ENCODE results near the gene UQCRQ. TPM values are rescaled to one million over a fixed set of nuclear protein-coding genes. Genes with fewer than 3 reads are reported as not detected.
A peak's percentile ranks its signal among the peaks of the same experiment; 100 is the strongest.
"Not testable (repeated sequence)": the region's sequence is repeated elsewhere in the genome, so short reads cannot be mapped to it uniquely, and the experiment has no call there.

Gene UQCRQ
- total RNA-seq, 2 experiments from 2014 or later, result 652 to 654 TPM

GRCh38 chr5:132849347-132849746 is 17.1 kb upstream of the UQCRQ start:
- Mint-ChIP-seq H3K36me3 (no peaks in the 10 kb centered on the region), H3K27ac (no peak overlapping the region), H3K4me3 (no peak overlapping the region), H3K27me3 (no peaks in the 10 kb centered on the region), H3K4me1 (no peaks in the 10 kb centered on the region), H3K9me3 (no peaks in the 10 kb centered on the region)
- DNase-seq, result no peak

- Mint-ChIP-seq H3K27me3 (no peaks in the 10 kb centered on the region), H3K4me3 (no peak overlapping the region), H3K27ac (no peak overlapping the region), H3K4me1 (no peaks in the 10 kb centered on the region), H3K36me3 (no peaks in the 10 kb centered on the region), H3K9me3 (no peaks in the 10 kb centered on the region)
- no peak for DNase-seq
Measured at GRCh38 chr5:132850066-132850465, 16.4 kb upstream of the UQCRQ start.

GRCh38 chr5:132853323-132853722 is 13.1 kb upstream of the UQCRQ start:
- no peak overlapping the region for H3K27ac Mint-ChIP-seq
- DNase-seq, result no peak
- H3K4me3 Mint-ChIP-seq, result no peak overlapping the region
- no peaks in the 10 kb centered on the region for H3K9me3 Mint-ChIP-seq
- H3K4me1 Mint-ChIP-seq, result no peaks in the 10 kb centered on the region
- H3K36me3 Mint-ChIP-seq, result no peaks in the 10 kb centered on the region
- H3K27me3 Mint-ChIP-seq, result peaks cover 4% of the 10 kb centered on the region

GRCh38 chr5:132853790-132854189 is 12.7 kb upstream of the UQCRQ start:
- H3K27ac Mint-ChIP-seq, result no peak overlapping the region

GRCh38 chr5:132854301-132854700 is 12.1 kb upstream of the UQCRQ start:
- DNase-seq, result no peak
- Mint-ChIP-seq H3K4me3 (no peak overlapping the region), H3K4me1 (no peaks in the 10 kb centered on the region), H3K27ac (no peak overlapping the region), H3K36me3 (no peaks in the 10 kb centered on the region), H3K27me3 (peaks cover 4% of the 10 kb centered on the region), H3K9me3 (no peaks in the 10 kb centered on the region)

More at GRCh38 chr5:132853790-132854189, 12.7 kb upstream of the UQCRQ start:
- Mint-ChIP-seq H3K9me3 (no peaks in the 10 kb centered on the region), H3K4me3 (no peak overlapping the region), H3K4me1 (no peaks in the 10 kb centered on the region), H3K27me3 (peaks cover 4% of the 10 kb centered on the region), H3K36me3 (no peaks in the 10 kb centered on the region)
- no peak for DNase-seq

- not testable (repeated sequence) for H3K4me1 Mint-ChIP-seq, H3K4me3 Mint-ChIP-seq, H3K9me3 Mint-ChIP-seq, H3K36me3 Mint-ChIP-seq, H3K27me3 Mint-ChIP-seq, DNase-seq, H3K27ac Mint-ChIP-seq
Measured at GRCh38 chr5:132854992-132855391, 11.4 kb upstream of the UQCRQ start.

- Mint-ChIP-seq H3K27ac (no peak overlapping the region), H3K4me3 (no peak overlapping the region), H3K9me3 (no peaks in the 10 kb centered on the region), H3K27me3 (peaks cover 4% of the 10 kb centered on the region), H3K4me1 (no peaks in the 10 kb centered on the region), H3K36me3 (no peaks in the 10 kb centered on the region)
- no peak for DNase-seq
Measured at GRCh38 chr5:132856011-132856410, 10.4 kb upstream of the UQCRQ start.

GRCh38 chr5:132859889-132860437 is 6.5 kb upstream of the UQCRQ start:
- Mint-ChIP-seq H3K27ac (no peak overlapping the region), H3K4me1 (no peaks in the 10 kb centered on the region), H3K9me3 (no peaks in the 10 kb centered on the region), H3K36me3 (no peaks in the 10 kb centered on the region), H3K27me3 (peaks cover 4% of the 10 kb centered on the region), H3K4me3 (no peak overlapping the region)
- DNase-seq, result no peak

- H3K9me3 Mint-ChIP-seq, result no peaks in the 10 kb centered on the region
- H3K27me3 Mint-ChIP-seq, result peaks cover 4% of the 10 kb centered on the region
- no peaks in the 10 kb centered on the region for H3K36me3 Mint-ChIP-seq
- peaks cover 5% of the 10 kb centered on the region for H3K4me1 Mint-ChIP-seq
- H3K4me3 Mint-ChIP-seq, result no peak overlapping the region
- no peak overlapping the region for H3K27ac Mint-ChIP-seq
- no peak for DNase-seq
Measured at GRCh38 chr5:132860742-132861141, 5.7 kb upstream of the UQCRQ start.

- no peak for DNase-seq
- H3K36me3 Mint-ChIP-seq, result peaks cover 31% of the 10 kb centered on the region
- H3K9me3 Mint-ChIP-seq, result no peaks in the 10 kb centered on the region
- peaks cover 37% of the 10 kb centered on the region for H3K4me1 Mint-ChIP-seq
- H3K4me3 Mint-ChIP-seq, result peak overlapping the region; percentile 98
- H3K27ac Mint-ChIP-seq, result peak overlapping the region; percentile 99
- no peaks in the 10 kb centered on the region for H3K27me3 Mint-ChIP-seq
Measured at GRCh38 chr5:132865668-132866341, 637 bp upstream of the UQCRQ start.

- H3K9me3 Mint-ChIP-seq, result no peaks in the 10 kb centered on the region
- no peaks in the 10 kb centered on the region for H3K27me3 Mint-ChIP-seq
- DNase-seq, result no peak
- H3K4me3 Mint-ChIP-seq, result peak overlapping the region; percentile 98
- H3K4me1 Mint-ChIP-seq, result peaks cover 41% of the 10 kb centered on the region
- H3K27ac Mint-ChIP-seq, result peak overlapping the region; percentile 99
- peaks cover 35% of the 10 kb centered on the region for H3K36me3 Mint-ChIP-seq
Measured at GRCh38 chr5:132867046-132867451, 607 bp downstream of the UQCRQ start.

GRCh38 chr5:132868754-132869153 is 2.3 kb downstream of the UQCRQ start:
- Mint-ChIP-seq H3K9me3 (no peaks in the 10 kb centered on the region), H3K27ac (peak overlapping the region; percentile 39), H3K36me3 (peaks cover 41% of the 10 kb centered on the region), H3K27me3 (no peaks in the 10 kb centered on the region), H3K4me3 (peak overlapping the region; percentile 98), H3K4me1 (peaks cover 41% of the 10 kb centered on the region)
- DNase-seq, result no peak

GRCh38 chr5:132870801-132871200 is 4.4 kb downstream of the UQCRQ start:
- Mint-ChIP-seq H3K27me3 (no peaks in the 10 kb centered on the region), H3K4me1 (peaks cover 36% of the 10 kb centered on the region), H3K4me3 (no peak overlapping the region), H3K36me3 (peaks cover 41% of the 10 kb centered on the region), H3K9me3 (no peaks in the 10 kb centered on the region), H3K27ac (peak overlapping the region; percentile 16)
- DNase-seq, result no peak

GRCh38 chr5:132871459-132872284 is 5.2 kb downstream of the UQCRQ start:
- Mint-ChIP-seq H3K4me3 (no peak overlapping the region), H3K9me3 (no peaks in the 10 kb centered on the region), H3K36me3 (peaks cover 39% of the 10 kb centered on the region), H3K4me1 (peaks cover 30% of the 10 kb centered on the region), H3K27me3 (no peaks in the 10 kb centered on the region), H3K27ac (no peak overlapping the region)
- DNase-seq, result no peak

- Mint-ChIP-seq H3K4me1 (peaks cover 24% of the 10 kb centered on the region), H3K4me3 (no peak overlapping the region), H3K9me3 (no peaks in the 10 kb centered on the region), H3K27me3 (no peaks in the 10 kb centered on the region), H3K27ac (no peak overlapping the region), H3K36me3 (peaks cover 30% of the 10 kb centered on the region)
- no peak for DNase-seq
Measured at GRCh38 chr5:132872788-132873118, 6.3 kb downstream of the UQCRQ start.

Measured in activated naive CD8-positive, alpha-beta T cell treated with anti-CD3 and anti-CD28 coated beads for 36 hours (primary cell).